Fibroblast of villous mesenchyme (primary cell): ENCODE data around the gene AXIN1. TPM values are rescaled to one million over a fixed set of nuclear protein-coding genes. Genes with fewer than 3 reads are reported as not detected.
A peak's percentile ranks its signal among the peaks of the same experiment; 100 is the strongest.

Experiments used
- DNase-seq: peaks from one replicate; pipeline ENCODE4 v3.0.0-alpha.2; 2010; ENCODE audit warnings: low read depth
- H3K4me3 ChIP-seq: 2 replicates; pipeline ENCODE4 v1.5.1; 2011; ENCODE audit warnings: low read depth, mild to moderate bottlenecking, low read length
- CTCF ChIP-seq: IDR thresholded peaks from 2 replicates; pipeline ENCODE4 v1.5.1; 2012; ENCODE audit warnings: low read depth, mild to moderate bottlenecking, low read length; ENCODE audit not compliant: insufficient read depth
- total RNA-seq: library from RNA; depleted of rRNA; stranded (reverse); fragments of >200 nt; gene quantifications from 2 replicates; pipeline ENCODE4 v1.2.3, GENCODE V29; 2012

The AXIN1 gene
- total RNA-seq, 1 donor, result 16.4 TPM

GRCh38 chr16:372302-372983 lies 19.9 kb upstream of the AXIN1 start:
- TF ChIP-seq CTCF, result no peak
- no peak overlapping the region for H3K4me3 ChIP-seq
- DNase-seq, result no peak

GRCh38 chr16:371515-372301 lies 19.2 kb upstream of the AXIN1 start:
- no peak for DNase-seq
- no peak overlapping the region for H3K4me3 ChIP-seq
- TF ChIP-seq CTCF, result no peak

GRCh38 chr16:370979-371514 lies 18.5 kb upstream of the AXIN1 start:
- H3K4me3 ChIP-seq, result peak overlapping the region; percentile 56
- no peak for TF ChIP-seq CTCF
- no peak for DNase-seq

- peak within 1 kb of the TSS; percentile 56 for H3K4me3 ChIP-seq
- no peak for TF ChIP-seq CTCF
- peak; percentile 95 for DNase-seq
These were observed 17.9 kb upstream of the AXIN1 start, which contains the start of gene MRPL28 for GRCh38 chr16:370443-370842. MRPL28 (minus strand) TSS chr16:370538; CDS start chr16:370218, 320 bp downstream.

- DNase-seq, result peak; percentile 26
- no peak for TF ChIP-seq CTCF
These were observed 17.4 kb upstream of the AXIN1 start for GRCh38 chr16:369866-370436.

GRCh38 chr16:369275-369865 lies 16.8 kb upstream of the AXIN1 start:
- DNase-seq, result no peak
- no peak for TF ChIP-seq CTCF
- peak overlapping the region; percentile 56 for H3K4me3 ChIP-seq

More at GRCh38 chr16:369866-370436, 17.4 kb upstream of the AXIN1 start:
- peak overlapping the region; percentile 56 for H3K4me3 ChIP-seq
